HG02759 (cell line): ENCODE results near the gene ADAT1.

Experiments
- ATAC-seq: cut with Tn5 transposase; IDR thresholded peaks from one replicate; pipeline ENCODE4 v1.9.1; 2021; ENCODE audit warnings: mild to moderate bottlenecking, moderate library complexity; ENCODE audit not compliant: unreplicated experiment

Gene ADAT1

GRCh38 chr16:75578212-75578611 lies 44.9 kb downstream of the ADAT1 start:
- ATAC-seq: no peak

GRCh38 chr16:75576384-75576811 lies 46.7 kb downstream of the ADAT1 start:
- ATAC-seq: peak; percentile 65

GRCh38 chr16:75575958-75576357 lies 47.1 kb downstream of the ADAT1 start:
- ATAC-seq: peak; percentile 2

GRCh38 chr16:75573955-75574354 lies 49.1 kb downstream of the ADAT1 start:
- ATAC-seq: no peak

GRCh38 chr16:75572864-75573542 lies 50.1 kb downstream of the ADAT1 start:
- ATAC-seq: no peak

GRCh38 chr16:75570396-75571065 lies 52.5 kb downstream of the ADAT1 start:
- no peak for ATAC-seq

GRCh38 chr16:75567911-75568310 lies 55.2 kb downstream of the ADAT1 start:
- no peak for ATAC-seq

- ATAC-seq: peak; percentile 0
Measured at GRCh38 chr16:75566758-75567255, 56.3 kb downstream of the ADAT1 start.

- peak; percentile 77 for ATAC-seq
Measured at GRCh38 chr16:75566040-75566757, 56.9 kb downstream of the ADAT1 start, which contains the start of gene GABARAPL2. GABARAPL2 (plus strand) TSS chr16:75566379; CDS start chr16:75566487, 108 bp downstream.

- ATAC-seq: peak; percentile 8
Measured at GRCh38 chr16:75565640-75566039, 57.4 kb downstream of the ADAT1 start.

- ATAC-seq: no peak
Measured at GRCh38 chr16:75559564-75560372, 63.3 kb downstream of the ADAT1 start.

GRCh38 chr16:75558846-75559401 lies 64.2 kb downstream of the ADAT1 start:
- ATAC-seq: no peak

- ATAC-seq: no peak
Measured at GRCh38 chr16:75556431-75556950, 66.6 kb downstream of the ADAT1 start.

- peak; percentile 98 for ATAC-seq
Measured at GRCh38 chr16:75555707-75556430, 67.2 kb downstream of the ADAT1 start, which contains the start of gene TMEM231. TMEM231 (minus strand) TSS chr16:75556252; CDS start chr16:75556209, 43 bp downstream.

- ATAC-seq: peak; percentile 26
Measured at GRCh38 chr16:75555213-75555706, 67.8 kb downstream of the ADAT1 start.

GRCh38 chr16:75552951-75553350 lies 70.1 kb downstream of the ADAT1 start:
- no peak for ATAC-seq

- peak; percentile 85 for ATAC-seq
Measured at GRCh38 chr16:75550211-75550662, 72.8 kb downstream of the ADAT1 start.
